KMS-11 (cell line): Measurements from ENCODE around the gene PEAK3.

Source experiments
- H2AFZ ChIP-seq: fragments of 200-600 bp; sonication (generic); 2 replicates; pipeline ENCODE4 v1.6.1; 2016; ENCODE audit warnings: antibody characterized with exemption, mixed run types, low read depth
- H3K27ac ChIP-seq: fragments of 200-600 bp; sonication (generic); 2 replicates; pipeline ENCODE4 v1.6.1; 2016; ENCODE audit warnings: mild to moderate bottlenecking, mixed run types
- H3K27me3 ChIP-seq: fragments of 200-600 bp; sonication (generic); 2 replicates; pipeline ENCODE4 v1.6.1; 2017; ENCODE audit warnings: mild to moderate bottlenecking, low read depth, mixed run types, moderate library complexity; ENCODE audit not compliant: insufficient read depth
- H3K36me3 ChIP-seq: fragments of 200-600 bp; sonication (generic); 2 replicates; pipeline ENCODE4 v1.6.1; 2017; ENCODE audit warnings: mild to moderate bottlenecking, mixed run types; ENCODE audit not compliant: insufficient read depth
- H3K4me1 ChIP-seq: fragments of 200-600 bp; sonication (generic); 2 replicates; pipeline ENCODE4 v1.6.1; 2016; ENCODE audit warnings: mild to moderate bottlenecking, low read depth, mixed run types; ENCODE audit not compliant: poor library complexity, severe bottlenecking
- H3K4me2 ChIP-seq: fragments of 200-600 bp; sonication (generic); 2 replicates; pipeline ENCODE4 v1.7.0; 2016; ENCODE audit warnings: mild to moderate bottlenecking, mixed run types
- H3K4me3 ChIP-seq: fragments of 200-600 bp; sonication (generic); IDR thresholded peaks from 2 replicates; pipeline ENCODE4 v1.6.1; 2017; ENCODE audit warnings: low read depth, low read length, mixed read lengths; ENCODE audit not compliant: insufficient read depth
- H3K79me2 ChIP-seq: fragments of 200-600 bp; sonication (generic); 2 replicates; pipeline ENCODE4 v1.6.1; 2016; ENCODE audit warnings: low read depth, mixed run types; ENCODE audit not compliant: insufficient read depth
- H3K9ac ChIP-seq: fragments of 200-600 bp; sonication (generic); 2 replicates; pipeline ENCODE4 v1.6.1; 2016; ENCODE audit warnings: mild to moderate bottlenecking, mixed run types
- H4K20me1 ChIP-seq: fragments of 200-600 bp; sonication (generic); 2 replicates; pipeline ENCODE4 v1.6.1; 2016; ENCODE audit warnings: mild to moderate bottlenecking, mixed run types; ENCODE audit not compliant: insufficient read depth
- TF ChIP-seq, protein P1 (sequence below): fragments of 200-600 bp; sonication (generic); conservative IDR thresholded peaks from 2 replicates; pipeline ENCODE4 v1.6.1; 2017; ENCODE audit warnings: low read depth, mild to moderate bottlenecking, antibody characterized with exemption, low read length, moderate library complexity, mixed read lengths

PEAK3 gene

DNA sequence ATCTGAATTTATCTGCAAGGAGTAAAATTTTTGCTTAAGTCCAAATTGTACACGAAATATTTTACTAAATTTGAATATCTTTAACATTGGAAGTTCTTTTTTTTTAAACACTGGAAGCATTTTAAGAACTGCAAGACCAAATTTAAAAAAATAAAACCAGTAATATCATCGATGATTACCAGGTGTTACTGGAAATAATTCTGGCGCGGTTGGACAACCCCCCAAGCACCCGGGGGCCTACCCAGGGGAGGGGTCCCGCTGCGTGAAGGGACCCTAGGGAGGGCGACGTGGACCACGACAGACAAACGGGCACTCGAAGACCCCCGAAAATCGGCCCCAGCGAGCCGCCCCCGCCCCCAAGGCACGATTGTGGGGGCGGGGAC is 13.1 kb downstream of the PEAK3 start:
- TF ChIP-seq, protein P1, sequence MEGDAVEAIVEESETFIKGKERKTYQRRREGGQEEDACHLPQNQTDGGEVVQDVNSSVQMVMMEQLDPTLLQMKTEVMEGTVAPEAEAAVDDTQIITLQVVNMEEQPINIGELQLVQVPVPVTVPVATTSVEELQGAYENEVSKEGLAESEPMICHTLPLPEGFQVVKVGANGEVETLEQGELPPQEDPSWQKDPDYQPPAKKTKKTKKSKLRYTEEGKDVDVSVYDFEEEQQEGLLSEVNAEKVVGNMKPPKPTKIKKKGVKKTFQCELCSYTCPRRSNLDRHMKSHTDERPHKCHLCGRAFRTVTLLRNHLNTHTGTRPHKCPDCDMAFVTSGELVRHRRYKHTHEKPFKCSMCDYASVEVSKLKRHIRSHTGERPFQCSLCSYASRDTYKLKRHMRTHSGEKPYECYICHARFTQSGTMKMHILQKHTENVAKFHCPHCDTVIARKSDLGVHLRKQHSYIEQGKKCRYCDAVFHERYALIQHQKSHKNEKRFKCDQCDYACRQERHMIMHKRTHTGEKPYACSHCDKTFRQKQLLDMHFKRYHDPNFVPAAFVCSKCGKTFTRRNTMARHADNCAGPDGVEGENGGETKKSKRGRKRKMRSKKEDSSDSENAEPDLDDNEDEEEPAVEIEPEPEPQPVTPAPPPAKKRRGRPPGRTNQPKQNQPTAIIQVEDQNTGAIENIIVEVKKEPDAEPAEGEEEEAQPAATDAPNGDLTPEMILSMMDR, result no peak
- Histone ChIP-seq H3K36me3 (peaks cover 3% of the 10 kb centered on the region; the same call in 1 of the 2 replicates), H3K27me3 (no peaks in the 10 kb centered on the region), H3K4me2 (peak overlapping the region; percentile 68; the same call in 1 of the 2 replicates), H4K20me1 (peaks cover 7% of the 10 kb centered on the region; the same call in 1 of the 2 replicates), H3K9ac (peak overlapping the region; percentile 55; the same call in 1 of the 2 replicates), H3K4me3 (no peak overlapping the region), H3K79me2 (peaks cover 43% of the 10 kb centered on the region), H3K4me1 (peaks cover 21% of the 10 kb centered on the region), H3K27ac (no peak overlapping the region), H2AFZ (peak overlapping the region; percentile 82)

DNA sequence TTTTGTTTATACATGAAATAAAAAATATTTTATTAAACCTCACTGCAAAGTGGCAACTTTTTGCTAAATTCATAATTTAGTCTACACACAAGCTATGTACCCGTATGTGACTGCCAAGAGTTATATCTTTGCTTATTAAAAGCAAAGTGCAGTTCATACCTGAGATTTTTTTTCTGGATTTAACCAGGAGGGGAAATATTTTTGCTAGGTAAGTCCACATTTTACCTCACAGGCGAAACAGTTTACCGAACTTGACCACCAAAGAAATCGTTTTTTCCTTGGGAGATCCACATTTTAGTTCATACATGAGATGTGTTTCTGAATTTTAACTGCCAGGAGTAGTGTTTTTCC is 13.5 kb downstream of the PEAK3 start:
- Histone ChIP-seq H3K4me3 (no peak overlapping the region), H3K4me2 (peak overlapping the region; percentile 68; the same call in 1 of the 2 replicates), H2AFZ (peak overlapping the region; percentile 82), H3K27me3 (no peaks in the 10 kb centered on the region), H3K27ac (no peak overlapping the region), H3K36me3 (peaks cover 3% of the 10 kb centered on the region; the same call in 1 of the 2 replicates), H4K20me1 (peaks cover 7% of the 10 kb centered on the region; the same call in 1 of the 2 replicates), H3K79me2 (peaks cover 39% of the 10 kb centered on the region), H3K4me1 (peaks cover 21% of the 10 kb centered on the region), H3K9ac (peak overlapping the region; percentile 55; the same call in 1 of the 2 replicates)
- TF ChIP-seq, protein P1, result no peak

DNA sequence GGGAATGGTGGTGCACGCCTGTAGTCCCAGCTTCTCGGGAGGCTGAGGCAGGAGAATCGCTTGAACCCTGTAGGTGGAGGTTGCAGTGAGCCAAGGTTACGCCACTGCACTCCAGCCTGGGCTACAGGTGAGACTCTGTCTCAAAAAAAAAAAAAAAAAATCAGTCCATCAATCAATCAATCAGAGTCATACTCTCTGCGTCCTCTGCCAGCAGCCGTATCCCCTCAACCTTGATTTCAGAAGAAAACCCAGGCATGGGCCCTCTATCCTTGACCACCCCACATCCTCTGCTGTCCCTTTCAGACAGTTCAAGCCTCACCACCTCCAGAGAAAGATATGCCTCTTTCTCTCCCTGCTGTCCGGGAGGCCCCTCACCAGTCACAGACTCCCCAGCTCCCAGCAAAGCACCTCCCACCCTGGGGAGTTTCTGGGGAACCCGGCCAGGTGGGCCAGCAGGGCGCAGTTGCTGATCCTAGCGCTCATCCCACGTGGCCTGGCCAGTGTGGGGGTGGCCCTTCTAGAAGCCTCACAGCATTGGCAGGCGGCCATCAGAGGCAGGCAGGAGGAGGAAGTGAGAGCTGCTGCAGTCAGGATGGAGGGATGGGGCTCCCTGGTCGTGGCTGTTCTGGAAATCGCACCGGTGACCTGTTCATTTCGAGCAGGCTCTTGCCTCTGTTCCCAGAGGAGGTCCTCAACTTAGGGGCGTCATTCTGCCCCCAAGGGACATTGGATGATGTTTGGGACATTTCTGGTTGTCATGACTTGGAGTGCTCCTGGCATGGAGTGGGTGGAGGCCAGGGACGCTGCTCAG is 15.6 kb downstream of the PEAK3 start:
- Histone ChIP-seq H3K36me3 (no peaks in the 10 kb centered on the region), H2AFZ (peak overlapping the region; percentile 30; the same call in 1 of the 2 replicates), H3K9ac (no peak overlapping the region), H3K27ac (no peak overlapping the region), H3K4me1 (peaks cover 17% of the 10 kb centered on the region), H3K79me2 (peaks cover 19% of the 10 kb centered on the region), H3K27me3 (no peaks in the 10 kb centered on the region), H3K4me2 (0 out of 2 replicates have a peak overlapping the region, but pooled peaks have one; percentile 29), H3K4me3 (no peak overlapping the region), H4K20me1 (peaks cover 3% of the 10 kb centered on the region; the same call in 1 of the 2 replicates)
- TF ChIP-seq, protein P1, result no peak

DNA sequence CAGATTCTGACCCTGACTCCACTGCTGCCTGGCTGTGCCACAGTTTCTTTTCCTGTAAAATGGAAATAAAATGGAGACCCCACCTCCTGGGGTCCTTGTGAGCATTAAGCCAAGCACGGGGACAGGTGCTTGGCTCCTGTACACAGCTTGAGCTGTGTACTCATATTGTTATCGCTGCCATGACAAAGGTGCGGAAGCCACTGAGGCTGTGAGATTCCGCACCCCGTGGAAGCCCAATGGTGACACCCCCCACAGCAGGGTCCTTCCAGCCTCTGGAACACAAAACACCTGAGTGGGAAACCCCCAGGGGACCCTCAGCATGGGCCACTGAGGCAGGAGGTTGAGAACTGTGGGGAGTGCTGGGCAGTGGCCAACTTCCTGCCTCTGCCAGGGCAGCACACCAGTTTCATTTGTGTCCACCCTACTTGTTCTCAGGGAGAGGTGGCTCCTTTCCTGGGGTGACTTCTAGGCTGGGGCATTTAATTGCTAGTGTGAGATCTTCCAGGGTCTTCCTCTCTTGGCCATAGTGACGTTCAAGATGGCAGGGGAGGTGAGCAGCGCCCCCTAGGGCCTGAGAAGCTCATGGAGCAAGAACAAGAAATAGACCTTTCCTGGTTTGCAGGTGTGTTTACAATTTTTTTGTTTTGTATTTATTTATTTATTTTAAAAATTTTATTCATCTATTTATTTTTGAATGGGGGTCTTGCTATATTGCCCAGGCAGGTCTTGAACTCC is 20.4 kb downstream of the PEAK3 start:
- Histone ChIP-seq H2AFZ (no peak overlapping the region), H3K9ac (no peak overlapping the region), H3K36me3 (no peaks in the 10 kb centered on the region), H3K4me2 (no peak overlapping the region), H3K4me1 (peaks cover 21% of the 10 kb centered on the region), H3K27me3 (no peaks in the 10 kb centered on the region), H4K20me1 (no peaks in the 10 kb centered on the region), H3K4me3 (no peak overlapping the region), H3K27ac (no peak overlapping the region), H3K79me2 (peaks cover 8% of the 10 kb centered on the region; the same call in 1 of the 2 replicates)
- TF ChIP-seq, protein P1, result peak; percentile 75
